Lung microvascular endothelial cell (primary cell): ENCODE data around the gene NBL1. TPM values are rescaled to one million over a fixed set of nuclear protein-coding genes. Genes with fewer than 3 reads are reported as not detected.
A peak's percentile ranks its signal among the peaks of the same experiment; 100 is the strongest.

ENCODE experiments used
- DNase-seq, 2 donors: peaks; one replicate each; pipeline versions ENCODE4 v3.0.0 to v3.0.0-alpha.2; 2010; ENCODE audit warnings: low read depth in 2 of 2
- total RNA-seq: library from RNA; depleted of rRNA; stranded (reverse); fragments of >200 nt; gene quantifications from 2 replicates; pipeline ENCODE4 v1.2.1, GENCODE V29; 2014

NBL1 gene, protein sequence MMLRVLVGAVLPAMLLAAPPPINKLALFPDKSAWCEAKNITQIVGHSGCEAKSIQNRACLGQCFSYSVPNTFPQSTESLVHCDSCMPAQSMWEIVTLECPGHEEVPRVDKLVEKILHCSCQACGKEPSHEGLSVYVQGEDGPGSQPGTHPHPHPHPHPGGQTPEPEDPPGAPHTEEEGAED
- 92.8 and 199 TPM in 2 replicates for total RNA-seq

- peak; percentile 79 to 84 for DNase-seq
Observed at GRCh38 chr1:19643602-19644394, at the start of gene NBL1. Gene NBL1, plus strand, starts transcription at chr1:19644311. Its CDS starts 10,720 bp downstream, at chr1:19655031.

DNA sequence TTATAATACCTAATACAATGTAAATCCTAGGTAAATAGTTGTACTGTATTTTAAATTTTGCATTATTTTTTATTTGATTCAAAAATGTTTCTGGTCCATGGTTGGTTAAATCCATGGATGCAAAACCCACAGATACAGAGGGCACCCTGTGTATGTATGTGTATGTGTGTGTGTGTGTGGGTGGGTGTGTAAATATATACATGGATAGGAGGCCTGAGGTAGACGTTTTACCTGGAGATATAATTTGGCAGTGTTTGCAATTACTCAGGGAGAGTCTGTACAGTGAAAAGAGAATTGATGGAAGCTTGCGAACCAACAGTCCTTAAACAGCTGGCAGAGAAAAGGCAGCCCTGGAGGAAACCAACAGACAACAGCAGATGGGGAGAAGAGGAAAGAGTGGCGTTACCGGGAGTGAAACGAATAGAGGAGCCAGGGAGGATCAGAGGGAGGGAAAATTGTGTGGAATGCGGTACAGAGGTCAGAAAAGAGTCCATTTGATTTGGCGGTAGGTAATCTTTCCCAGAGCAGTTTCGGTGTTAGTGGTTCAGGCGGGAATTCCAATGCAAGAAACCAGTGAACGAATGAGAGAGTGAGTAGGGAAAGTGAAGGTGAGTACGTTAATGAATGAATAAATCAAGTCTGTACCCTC lies 47.9 kb upstream of the NBL1 start:
- no peak for DNase-seq

- DNase-seq: peak; percentile 97 to 98
Observed at GRCh38 chr1:19596714-19597495, 47.2 kb upstream of the NBL1 start.

DNA sequence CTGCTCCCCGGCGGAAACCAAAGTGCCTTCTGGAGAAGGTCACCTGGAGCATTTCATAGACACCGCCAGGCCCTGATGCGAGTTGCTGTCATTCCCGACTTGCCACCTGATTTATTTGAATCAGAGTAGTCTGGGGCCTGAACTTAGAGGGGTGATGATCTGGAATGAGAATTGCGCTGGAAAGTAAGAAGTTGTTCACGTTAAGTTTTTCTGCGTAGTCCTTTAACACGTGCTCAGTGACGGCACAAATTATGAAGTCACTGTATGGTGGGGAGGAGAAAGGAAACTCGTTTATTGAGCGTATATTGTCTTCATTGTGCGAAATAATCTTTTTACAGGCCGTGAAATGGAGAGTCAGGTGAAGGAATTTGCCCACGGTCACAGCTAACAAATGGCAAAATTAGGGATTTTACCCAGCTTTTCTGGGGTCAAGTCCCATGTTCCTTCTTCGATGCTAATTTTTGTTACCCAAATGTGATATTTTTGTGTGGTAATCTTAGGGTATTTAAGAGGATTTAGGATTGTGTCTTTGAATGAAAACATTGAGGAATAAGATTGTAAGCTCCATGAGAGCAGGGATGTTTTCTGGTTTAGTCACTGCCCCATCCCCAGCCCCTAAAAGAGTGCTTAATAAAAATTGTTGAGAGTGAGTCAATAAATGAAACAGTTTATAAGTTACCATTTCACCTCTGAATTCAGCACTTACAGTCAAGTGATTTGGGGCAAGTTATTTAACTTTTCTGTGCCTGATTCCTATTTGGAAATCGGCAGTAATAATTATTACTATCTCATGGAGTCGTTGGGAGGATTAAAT lies 46.4 kb upstream of the NBL1 start:
- DNase-seq: peak; percentile 70 to 79

DNA sequence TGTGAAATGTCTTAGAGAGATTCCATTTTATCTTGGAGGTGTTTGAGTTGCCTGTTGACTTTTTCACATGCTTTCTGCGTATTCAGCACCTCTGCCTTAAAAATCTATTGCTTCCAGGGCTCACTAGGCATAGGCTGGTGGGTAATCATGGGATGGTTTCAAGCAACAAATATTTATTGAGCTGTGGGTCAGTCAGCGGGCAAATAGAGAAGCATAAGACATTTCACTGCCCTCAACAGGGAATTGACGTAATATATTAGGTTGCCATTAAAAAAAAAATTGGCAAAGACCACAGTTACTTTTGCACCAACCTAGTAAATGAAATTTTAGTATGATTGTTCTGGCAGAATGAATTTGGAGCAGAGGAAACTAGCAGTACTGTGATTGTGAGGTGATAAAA lies 44.3 kb upstream of the NBL1 start:
- DNase-seq: no peak

DNA sequence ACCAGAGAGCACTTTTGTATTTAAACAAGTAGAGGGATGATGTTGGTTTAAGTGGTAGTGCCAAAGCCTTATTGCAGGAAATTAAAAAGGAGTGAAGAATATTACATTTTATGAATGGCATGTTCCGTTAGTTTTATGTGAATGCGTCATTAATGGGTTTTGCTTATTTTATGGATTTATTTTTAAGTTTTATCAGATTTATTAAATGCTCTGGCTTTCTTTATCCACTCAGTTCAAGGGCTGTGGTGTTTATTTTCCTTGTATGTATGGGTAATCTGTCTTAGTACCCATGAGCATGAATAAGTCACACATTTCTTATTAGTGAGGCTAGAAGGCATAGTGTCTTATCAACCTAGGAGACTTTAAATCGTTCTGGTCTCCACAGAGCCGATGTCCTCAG lies 41.6 kb upstream of the NBL1 start:
- no peak for DNase-seq

GRCh38 chr1:19605967-19606366 lies 38.1 kb upstream of the NBL1 start:
- no peak for DNase-seq

- peak in 1 of 2 donors; percentile 46 for DNase-seq
Observed at GRCh38 chr1:19606817-19607642, 37.1 kb upstream of the NBL1 start.

GRCh38 chr1:19608232-19608631 lies 35.9 kb upstream of the NBL1 start:
- DNase-seq: no peak

- no peak for DNase-seq
Observed at GRCh38 chr1:19610282-19610981, 33.7 kb upstream of the NBL1 start.

- DNase-seq: peak in 1 of 2 donors; percentile 13
Observed at GRCh38 chr1:19612530-19612929, 31.6 kb upstream of the NBL1 start.

DNA sequence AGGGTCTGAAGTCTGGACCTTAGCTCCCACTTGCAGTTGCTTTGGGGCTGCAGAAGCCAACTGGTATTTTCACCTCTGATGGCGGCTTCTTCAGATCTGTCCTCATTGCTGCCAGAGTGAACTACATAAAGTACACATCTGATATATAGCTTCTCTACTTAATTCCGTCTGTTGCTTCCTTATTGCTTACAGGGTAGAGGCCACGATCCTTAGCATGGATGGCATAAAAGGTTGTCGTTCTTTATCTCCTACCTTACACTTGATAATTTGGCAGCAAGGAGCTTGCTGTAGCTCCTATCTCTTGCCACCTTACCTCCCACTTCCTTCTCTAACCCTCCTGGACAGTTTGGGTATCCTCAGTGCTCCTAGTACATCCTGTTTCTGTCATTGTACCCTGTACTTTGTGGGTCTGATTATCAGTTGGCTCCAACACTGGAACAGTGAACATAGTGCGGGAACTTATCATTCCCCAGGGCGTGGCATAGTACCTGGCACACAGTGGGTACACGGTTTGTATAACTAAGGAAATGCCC lies 30.9 kb upstream of the NBL1 start:
- no peak for DNase-seq

DNA sequence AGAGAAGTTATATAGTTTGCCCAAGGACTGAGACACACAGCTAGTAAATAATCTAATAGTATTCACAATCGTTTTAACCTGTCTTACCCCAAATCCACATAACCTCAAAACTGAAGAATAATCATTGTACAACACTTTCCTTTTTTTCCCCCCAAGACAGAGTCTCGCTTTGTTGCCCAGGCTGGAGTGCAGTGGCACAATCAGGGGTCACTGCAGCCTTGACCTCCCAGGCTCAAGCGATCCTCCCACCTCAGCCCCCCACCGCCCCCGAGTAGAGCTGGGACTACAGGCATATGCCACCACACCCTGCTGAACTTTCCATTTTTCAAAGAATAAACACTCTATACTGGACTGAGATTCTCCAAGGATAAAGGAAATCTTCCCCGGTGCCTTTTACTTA lies 28.7 kb upstream of the NBL1 start:
- no peak for DNase-seq

DNA sequence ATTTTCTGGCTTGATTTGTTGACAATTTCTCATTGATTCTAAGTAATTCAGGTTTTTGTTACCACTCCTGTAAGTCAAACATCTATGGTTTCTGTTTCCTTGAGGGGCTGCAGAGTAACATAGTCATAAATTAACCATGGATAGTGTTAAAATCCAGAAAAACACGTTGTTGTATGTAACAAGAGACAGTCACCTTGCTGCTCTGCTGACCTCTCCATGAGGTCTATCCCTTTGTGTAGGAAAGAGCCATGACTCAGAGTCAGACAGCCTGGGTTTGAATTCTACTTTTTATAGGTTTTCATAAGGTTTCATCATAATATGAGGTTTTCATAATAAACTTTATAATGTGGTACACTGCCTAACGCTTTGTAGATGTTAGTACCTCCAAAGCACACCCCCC lies 27.6 kb upstream of the NBL1 start:
- peak; percentile 11 to 60 for DNase-seq

DNA sequence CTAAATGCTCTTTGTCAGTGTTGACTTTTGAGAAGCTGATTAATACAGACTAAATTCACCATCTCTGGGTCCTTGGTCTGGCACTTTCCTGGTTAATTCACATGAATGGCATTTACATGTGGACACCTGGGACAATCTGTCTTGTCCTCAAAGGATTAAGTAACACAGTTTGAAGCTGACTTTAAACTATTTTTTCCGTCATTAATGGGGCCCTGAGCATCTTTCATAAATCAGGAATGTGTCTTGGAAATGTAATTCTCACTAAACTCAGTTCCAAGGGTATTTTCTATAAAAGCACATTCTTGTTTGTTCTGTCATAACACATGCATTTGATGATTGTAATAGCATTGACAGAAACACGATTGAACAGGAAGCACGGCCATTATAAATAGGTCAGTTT lies 26.7 kb upstream of the NBL1 start:
- DNase-seq: no peak

DNA sequence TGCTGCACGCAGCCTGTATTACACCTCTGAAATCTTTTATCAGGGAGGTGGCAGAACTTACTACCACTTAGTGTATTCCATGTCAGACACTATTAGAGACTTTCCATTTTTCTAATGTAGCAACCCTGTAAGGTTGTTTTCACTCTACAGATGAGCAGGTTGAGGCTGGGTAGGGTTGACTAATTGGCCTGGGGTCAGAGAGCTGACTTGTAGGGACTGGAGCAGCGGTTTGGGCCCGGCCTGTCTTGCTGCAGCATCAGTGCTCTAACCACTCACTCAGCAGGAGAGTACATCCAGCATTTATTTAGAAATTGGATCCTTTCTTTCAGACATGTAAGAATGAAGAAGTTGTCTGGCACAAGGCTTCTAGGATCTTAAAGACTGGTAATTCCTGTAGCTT lies 25.7 kb upstream of the NBL1 start:
- no peak for DNase-seq

GRCh38 chr1:19619697-19620384 lies 24.3 kb upstream of the NBL1 start:
- DNase-seq: peak in 1 of 2 donors; percentile 36

DNA sequence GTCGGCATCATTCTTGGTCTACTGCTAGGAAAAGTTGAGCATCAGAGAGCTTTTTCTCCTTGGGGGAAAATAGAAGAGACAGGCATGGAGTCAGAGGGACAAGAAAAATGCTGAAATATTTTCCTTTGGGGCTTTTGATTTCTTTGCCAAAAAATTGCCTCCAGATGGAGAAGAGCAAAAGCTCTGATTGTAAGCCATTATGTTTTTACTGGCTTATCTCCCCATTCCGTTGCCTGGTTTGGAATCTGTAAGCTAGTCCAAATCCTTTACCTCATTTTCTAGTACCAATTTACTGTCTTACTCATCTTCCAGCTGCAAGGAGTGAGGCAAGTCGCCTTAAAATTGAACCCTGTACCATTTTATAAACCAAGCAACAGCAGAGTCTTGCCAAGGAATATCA lies 23.3 kb upstream of the NBL1 start:
- no peak for DNase-seq
